Psoas muscle (tissue), 8 donors: ENCODE results near the gene OTUD6A. TPM values are rescaled to one million over a fixed set of nuclear protein-coding genes. Genes with fewer than 3 reads are reported as not detected.

ENCODE experiments used
- ATAC-seq, 4 donors: fragments of 200-7000 bp; cut with Tn5 transposase; one replicate each; pipeline ENCODE4 v1.9.1; 2020; ENCODE audit warnings: moderate library complexity in 3 of 4, mild to moderate bottlenecking in 2 of 4
- DNase-seq, 2 donors: peaks; one replicate each; pipeline ENCODE4 v3.0.0-alpha.2; 2020
- H3K27ac ChIP-seq: fragments of 200-600 bp; one replicate; pipeline ENCODE4 v1.8.0; 2022
- H3K27me3 ChIP-seq, 3 donors: fragments of 200-600 bp in 1 of 3; one replicate each; pipeline versions ENCODE4 v1.6.1 to v1.8.0; 2013 to 2022; ENCODE audit warnings: low read length in 2 of 3, mild to moderate bottlenecking in 2 of 3, moderate library complexity in 1 of 3; ENCODE audit not compliant: insufficient read depth in 3 of 3
- H3K36me3 ChIP-seq, 2 donors: fragments of 200-600 bp in 1 of 2; one replicate each; pipeline versions ENCODE4 v1.6.1 to v1.8.0; 2013 to 2022; ENCODE audit warnings: low read depth in 1 of 2, mild to moderate bottlenecking in 1 of 2, moderate library complexity in 1 of 2; ENCODE audit not compliant: insufficient read depth in 1 of 2
- H3K4me1 ChIP-seq: fragments of 200-600 bp; one replicate; pipeline ENCODE4 v1.8.0; 2022
- H3K4me3 ChIP-seq: fragments of 200-600 bp; one replicate; pipeline ENCODE4 v1.8.0; 2022; ENCODE audit warnings: mild to moderate bottlenecking
- H3K9me3 ChIP-seq: fragments of 200-600 bp; one replicate; pipeline ENCODE4 v1.8.0; 2022
- CTCF ChIP-seq: fragments of 200-600 bp; IDR thresholded peaks from one replicate; pipeline ENCODE4 v1.8.0; 2022; ENCODE audit warnings: antibody characterized with exemption
- WGBS, 3 donors: extraction: QIAGEN DNeasy Blood & Tissue Kit; methylation state at CpG; one replicate each; pipeline versions ENCODE4 v1.1.6 to v1.1.7; 2013; 5-methylcytosine and 5-hydroxymethylcytosine counted together
- intact Hi-C, 2 donors: fragments of 100-400 bp; cut with DNase I; formaldehyde crosslinking; loops; one replicate each; pipeline versions ENCODE4 v1.11.0 to v1.14.2; 2022
- polyA plus RNA-seq, 3 donors: library from polyadenylated mRNA; stranded (reverse); fragments of 200-250 nt; gene quantifications; one replicate each; pipeline ENCODE4 v1.2.3, GENCODE V29; 2013
- total RNA-seq, 4 donors: library from RNA; stranded (reverse); fragmentation: NEBNext Ultra II Directional in 2 of 4; extraction: Animal tissue kit (Norgen Biotek cat#: 25700) in 2 of 4; gene quantifications; one replicate each; pipeline versions ENCODE4 v1.2.1 to v1.2.4, GENCODE V29; 2021 to 2023
- donor health status: healthy with polysubstance abuse.
- donor health status: DM: no; HTN: no; CAD: no; lungs with moderate emphysema.
- donor health status: Bipolar disorder and iron deficiency.
- donor health status: healthy.
- donor health status: DM: yes; HTN: yes; CAD: no.
- donor health status: DM: no; HTN: no; CAD: no.
- donor health status: DM: no; HTN: no; CAD: no.
- donor health status: DM: yes; HTN: yes; CAD: no.

Gene OTUD6A
- total and polyA plus RNA-seq, 7 donors: not detected

DNA sequence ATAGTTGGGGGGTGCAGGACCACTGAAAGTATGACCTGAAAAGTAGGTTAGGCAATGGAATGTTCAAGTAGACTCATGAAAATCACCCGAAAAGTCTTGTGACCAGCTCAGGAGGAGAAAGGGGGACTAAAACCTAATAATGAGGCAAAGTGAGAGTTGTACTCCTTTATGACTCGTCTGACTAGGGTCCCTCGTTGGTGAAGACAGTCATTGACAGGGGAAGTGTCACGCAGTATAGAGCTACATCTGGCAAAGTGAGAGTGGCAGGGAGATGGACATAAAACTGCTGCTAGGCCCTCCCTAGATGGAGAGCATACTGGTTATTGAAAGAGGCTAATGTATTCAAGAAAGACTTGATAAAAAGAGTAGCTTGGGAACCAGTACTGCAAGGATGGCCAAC, 20.5 kb downstream of the OTUD6A start:
- no peak for TF ChIP-seq CTCF
- no peaks in the 10 kb centered on the region for H3K36me3 ChIP-seq
- 56 to 67% (median 67%) methylated on average over 4 of the region's 4 CpGs for WGBS, 3 donors
- no peaks in the 10 kb centered on the region for H3K9me3 ChIP-seq
- no peak overlapping the region for H3K27ac ChIP-seq
- no peak overlapping the region for H3K4me3 ChIP-seq
- H3K4me1 ChIP-seq: peaks cover under 1% of the 10 kb centered on the region
- DNase-seq (no peak), ATAC-seq (no peak)
- intact Hi-C loops: no loop called here
- H3K27me3 ChIP-seq: peaks cover 0 to 8% (median 0%) of the 10 kb centered on the region in 3 donors

GRCh38 chrX:70084592-70085240, 22.5 kb downstream of the OTUD6A start:
- peak in 3 of 4 donors; percentile 71 to 85 (median 80) for ATAC-seq
- H3K9me3 ChIP-seq: no peaks in the 10 kb centered on the region
- intact Hi-C loops: no loop called here

DNA sequence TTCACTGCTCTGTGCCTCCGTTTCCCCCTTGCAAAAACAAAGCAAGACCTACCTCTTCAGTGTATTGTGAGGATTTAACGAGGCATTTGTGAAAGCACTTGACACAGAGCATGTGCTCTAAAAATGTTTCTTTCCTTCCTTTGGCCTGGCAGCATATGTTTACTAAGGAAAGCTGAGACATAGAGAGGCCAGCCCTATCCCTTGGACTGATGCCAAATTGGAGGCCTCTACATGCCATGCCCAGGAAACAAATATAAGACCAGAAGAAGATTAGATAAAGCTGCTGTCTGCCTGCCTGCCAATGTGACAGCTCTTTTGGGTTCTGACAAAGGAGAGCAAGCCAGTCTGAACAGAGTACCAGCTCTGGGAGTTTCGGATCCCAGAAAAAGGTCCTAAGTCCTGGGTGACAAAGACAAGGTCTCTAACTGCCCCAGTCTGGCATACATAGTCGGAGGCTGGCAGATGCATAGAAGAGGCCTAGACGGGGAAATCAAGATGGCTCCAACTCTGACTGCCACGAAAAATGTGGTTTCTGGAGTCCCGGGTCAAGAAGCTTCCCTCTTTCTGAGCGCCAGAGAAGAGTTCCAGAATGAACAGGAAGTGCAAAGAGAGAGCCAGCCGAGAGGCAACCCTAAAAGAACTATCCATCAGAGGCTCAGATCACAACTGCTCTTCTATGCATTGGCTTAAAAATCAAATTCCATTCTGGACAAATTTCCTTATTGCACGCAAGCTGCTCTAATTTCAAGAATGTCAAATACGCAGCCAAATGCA, 25.8 kb downstream of the OTUD6A start:
- peaks cover 5% of the 10 kb centered on the region for H3K4me1 ChIP-seq
- intact Hi-C loops: no loop called here
- H3K9me3 ChIP-seq: no peaks in the 10 kb centered on the region
- peaks cover 0 to 12% (median 0%) of the 10 kb centered on the region in 3 donors for H3K27me3 ChIP-seq
- WGBS, 3 donors: 33 to 42% (median 41%) methylated on average over 11 of the region's 11 CpGs
- DNase-seq (no peak), ATAC-seq (no peak)
- TF ChIP-seq CTCF: no peak
- H3K27ac ChIP-seq: no peak overlapping the region
- no peaks in the 10 kb centered on the region for H3K36me3 ChIP-seq
- no peak overlapping the region for H3K4me3 ChIP-seq

More at GRCh38 chrX:70084592-70085240, 22.5 kb downstream of the OTUD6A start:
- H3K4me1 ChIP-seq: peaks cover 5% of the 10 kb centered on the region
- WGBS, 3 donors: 30 to 44% (median 40%) methylated on average over 5 of the region's 5 CpGs
- H3K4me3 ChIP-seq: no peak overlapping the region
- DNase-seq: no peak
- no peaks in the 10 kb centered on the region for H3K36me3 ChIP-seq
- no peak for TF ChIP-seq CTCF
- H3K27me3 ChIP-seq: peaks cover 0 to 8% (median 0%) of the 10 kb centered on the region in 3 donors
- H3K27ac ChIP-seq: peak overlapping the region; percentile 19

GRCh38 chrX:70088751-70089150, 26.5 kb downstream of the OTUD6A start:
- H3K27ac ChIP-seq: no peak overlapping the region
- H3K36me3 ChIP-seq: no peaks in the 10 kb centered on the region
- intact Hi-C loops: no loop called here
- TF ChIP-seq CTCF: no peak
- H3K4me3 ChIP-seq: no peak overlapping the region
- ATAC-seq (no peak), DNase-seq (no peak)
- peaks cover 5% of the 10 kb centered on the region for H3K4me1 ChIP-seq
- no peaks in the 10 kb centered on the region for H3K9me3 ChIP-seq
- peaks cover 0 to 10% (median 0%) of the 10 kb centered on the region in 3 donors for H3K27me3 ChIP-seq
